ENCODE results near the gene CDHR1. TPM values are rescaled to one million over a fixed set of nuclear protein-coding genes. Genes with fewer than 3 reads are reported as not detected.
"Not testable (repeated sequence)": the region's sequence is repeated elsewhere in the genome, so short reads cannot be mapped to it uniquely, and the experiment has no call there.

CDHR1 gene
- total and polyA plus RNA-seq, 2 of the 8 experiments (the other 6 are each of a cell fraction or from before 2014, with no cell fraction given) = 3.9 to 10.5 TPM

DNA sequence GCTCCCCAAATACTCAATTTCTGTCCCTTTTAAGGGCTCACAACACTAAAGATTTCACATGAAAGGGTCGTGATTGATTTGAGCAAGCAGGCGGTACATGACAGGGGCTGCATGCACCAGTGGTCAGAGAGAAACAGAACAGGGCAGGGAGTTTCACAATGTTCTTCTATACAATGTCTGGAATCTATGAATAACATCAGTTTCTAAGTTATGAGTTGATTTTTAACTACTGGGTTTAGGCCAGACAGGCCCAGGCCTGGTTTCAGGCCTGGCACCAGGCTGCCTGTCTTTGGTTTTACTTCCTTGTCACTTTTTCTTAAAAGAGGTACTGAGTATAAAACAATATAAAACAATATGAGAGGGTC, 27.1 kb upstream of the CDHR1 start:
- H3K27me3 ChIP-seq (replicated peaks in 1 of 4; ENCODE audit: control insufficient read depth in 3 of 4, extremely low read depth in 1 of 4, insufficient read depth in 3 of 4, low read length in 3 of 4); H2BK120ac ChIP-seq (replicated peaks; ENCODE audit: low read depth, low read length); H2AFZ ChIP-seq (ENCODE audit: low read length); H3K18ac ChIP-seq (ENCODE audit: extremely low read depth, low read length); H3K79me1 ChIP-seq (ENCODE audit: low read depth, low read length); H3K23ac ChIP-seq (ENCODE audit: insufficient read length); FAIRE-seq; H4K8ac ChIP-seq (ENCODE audit: extremely low read depth, insufficient read depth, low read length); H2AK5ac ChIP-seq (ENCODE audit: low read depth, low read length); H3K9me3 ChIP-seq (ENCODE audit: insufficient read depth in 2 of 2, low read depth in 1 of 2, low read length in 1 of 2); H2BK15ac ChIP-seq (ENCODE audit: low read length); H4K91ac ChIP-seq (replicated peaks; ENCODE audit: insufficient read length, low read length); H2BK20ac ChIP-seq (ENCODE audit: low read length); H2BK5ac ChIP-seq (ENCODE audit: low read depth, low read length); H3K9ac ChIP-seq (replicated peaks in 1 of 4; ENCODE audit: extremely low read depth in 1 of 4, low read depth in 3 of 4, low read length in 3 of 4); H3K56ac ChIP-seq (replicated peaks; ENCODE audit: insufficient read length, low read depth, low read length); H4K5ac ChIP-seq (ENCODE audit: insufficient read length, low read depth, low read length); DNase-seq (ENCODE audit: low read depth in 1 of 2, low spot score in 2 of 2); H3K36me3 ChIP-seq (ENCODE audit: control insufficient read depth in 2 of 4, insufficient read depth in 4 of 4, low read length in 3 of 4); H3K14ac ChIP-seq (ENCODE audit: insufficient read length); POLR2A ChIA-PET (ENCODE audit: partially characterized antibody); H3K4me2 ChIP-seq (ENCODE audit: insufficient read depth in 1 of 2, low read depth in 2 of 2, low read length in 2 of 2); H2BK12ac ChIP-seq (ENCODE audit: low read depth, low read length); H3K27ac ChIP-seq (ENCODE audit: low read depth, low read length); H3K4ac ChIP-seq (replicated peaks; ENCODE audit: insufficient read length, low read depth, low read length); H4K20me1 ChIP-seq (replicated peaks in 1 of 2; ENCODE audit: control insufficient read depth in 1 of 2, insufficient read depth in 2 of 2, low read length in 2 of 2); H3K4me3 ChIP-seq (ENCODE audit: extremely low read depth in 1 of 4, insufficient read depth in 2 of 4, low read depth in 3 of 4, low read length in 4 of 4); H3K23me2 ChIP-seq (ENCODE audit: low read depth, low read length); H3K79me2 ChIP-seq (ENCODE audit: control insufficient read depth in 1 of 2, insufficient read depth in 2 of 2, low read length in 2 of 2): not testable (repeated sequence)
- peaks cover 9 to 25% (median 11%) of the 10 kb centered on the region in 4 experiments; a peak in 6 of 7 replicates for H3K4me1 ChIP-seq (replicated peaks in 1 of 4; ENCODE audit: control insufficient read depth in 3 of 4, insufficient read depth in 4 of 4, low read length in 3 of 4)
- CTCF ChIA-PET (ENCODE audit: partially characterized antibody) = interaction anchor here (0.8 to 2.9 kb wide), 4 partner anchors 19 to 91 kb away, joined by 3 to 14 read pairs (median 4); no protein-coding TSS in a partner anchor
- WGBS, 2 experiments (ENCODE audit: extremely low coverage in 1 of 2, insufficient coverage in 1 of 2, insufficient read length in 1 of 2, insufficient replicate concordance in 2 of 2, low coverage in 1 of 2, low lambda C conversion rate in 2 of 2, missing lambda C conversion rate in 1 of 2) = 90% methylated on average over 2 of the region's 2 CpGs; no CpG with 5 or more reads in 1 of the 2 experiments

DNA sequence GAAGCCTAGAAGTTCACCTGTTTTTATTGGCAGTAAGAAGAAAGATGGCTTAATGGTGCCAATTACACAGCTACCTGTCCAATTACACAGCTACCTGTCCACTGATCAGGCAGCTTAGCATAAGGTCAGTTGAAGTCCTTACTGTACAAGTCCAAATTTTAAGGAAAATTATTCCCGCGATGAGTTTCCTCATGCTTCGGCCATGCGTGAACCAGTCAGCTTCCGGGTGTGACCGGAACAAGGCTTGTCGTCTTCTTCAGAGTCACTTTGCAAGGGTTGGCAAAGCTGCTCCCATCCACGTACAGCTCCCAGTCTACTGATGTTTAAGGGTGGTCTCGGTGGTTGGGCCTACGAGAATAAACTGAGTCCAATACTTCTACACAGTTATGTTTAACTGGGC, 26.0 kb upstream of the CDHR1 start:
- H4K8ac ChIP-seq (ENCODE audit: extremely low read depth, insufficient read depth, low read length); H3K27ac ChIP-seq (ENCODE audit: low read depth, low read length); H3K27me3 ChIP-seq (replicated peaks in 1 of 4; ENCODE audit: control insufficient read depth in 3 of 4, extremely low read depth in 1 of 4, insufficient read depth in 3 of 4, low read length in 3 of 4); H2BK12ac ChIP-seq (ENCODE audit: low read depth, low read length); H2BK5ac ChIP-seq (ENCODE audit: low read depth, low read length); H3K18ac ChIP-seq (ENCODE audit: extremely low read depth, low read length); H3K23me2 ChIP-seq (ENCODE audit: low read depth, low read length); H3K79me2 ChIP-seq (ENCODE audit: control insufficient read depth in 1 of 2, insufficient read depth in 2 of 2, low read length in 2 of 2); H2BK20ac ChIP-seq (ENCODE audit: low read length); H3K36me3 ChIP-seq (ENCODE audit: control insufficient read depth in 2 of 4, insufficient read depth in 4 of 4, low read length in 3 of 4); H3K4ac ChIP-seq (replicated peaks; ENCODE audit: insufficient read length, low read depth, low read length); H3K79me1 ChIP-seq (ENCODE audit: low read depth, low read length); POLR2A ChIA-PET (ENCODE audit: partially characterized antibody); H2AK5ac ChIP-seq (ENCODE audit: low read depth, low read length); H3K9me3 ChIP-seq (ENCODE audit: insufficient read depth in 2 of 2, low read depth in 1 of 2, low read length in 1 of 2); H2AFZ ChIP-seq (ENCODE audit: low read length); H3K23ac ChIP-seq (ENCODE audit: insufficient read length); H3K9ac ChIP-seq (replicated peaks in 1 of 4; ENCODE audit: extremely low read depth in 1 of 4, low read depth in 3 of 4, low read length in 3 of 4); H4K5ac ChIP-seq (ENCODE audit: insufficient read length, low read depth, low read length); DNase-seq (ENCODE audit: low read depth in 1 of 2, low spot score in 2 of 2); H4K20me1 ChIP-seq (replicated peaks in 1 of 2; ENCODE audit: control insufficient read depth in 1 of 2, insufficient read depth in 2 of 2, low read length in 2 of 2); H4K91ac ChIP-seq (replicated peaks; ENCODE audit: insufficient read length, low read length); H2BK15ac ChIP-seq (ENCODE audit: low read length); FAIRE-seq; H3K14ac ChIP-seq (ENCODE audit: insufficient read length); H2BK120ac ChIP-seq (replicated peaks; ENCODE audit: low read depth, low read length); H3K4me2 ChIP-seq (ENCODE audit: insufficient read depth in 1 of 2, low read depth in 2 of 2, low read length in 2 of 2); H3K4me3 ChIP-seq (ENCODE audit: extremely low read depth in 1 of 4, insufficient read depth in 2 of 4, low read depth in 3 of 4, low read length in 4 of 4); H3K56ac ChIP-seq (replicated peaks; ENCODE audit: insufficient read length, low read depth, low read length): not testable (repeated sequence)
- peaks cover 9 to 17% (median 11%) of the 10 kb centered on the region in 4 experiments; a peak in 6 of 7 replicates for H3K4me1 ChIP-seq (replicated peaks in 1 of 4; ENCODE audit: control insufficient read depth in 3 of 4, insufficient read depth in 4 of 4, low read length in 3 of 4)
- CTCF ChIA-PET (ENCODE audit: partially characterized antibody) = interaction anchor here (0.7 to 2.9 kb wide), 10 partner anchors 12 to 99 kb away, joined by 3 to 14 read pairs (median 4); no protein-coding TSS in a partner anchor
- WGBS, 2 experiments (ENCODE audit: extremely low coverage in 1 of 2, insufficient coverage in 1 of 2, insufficient read length in 1 of 2, insufficient replicate concordance in 2 of 2, low coverage in 1 of 2, low lambda C conversion rate in 2 of 2, missing lambda C conversion rate in 1 of 2) = 90% methylated on average over 10 of the region's 10 CpGs; no CpG with 5 or more reads in 1 of the 2 experiments

Data from H1 (cell line).